ENCODE measurements around the gene SH3BP2.

Gene SH3BP2

DNA sequence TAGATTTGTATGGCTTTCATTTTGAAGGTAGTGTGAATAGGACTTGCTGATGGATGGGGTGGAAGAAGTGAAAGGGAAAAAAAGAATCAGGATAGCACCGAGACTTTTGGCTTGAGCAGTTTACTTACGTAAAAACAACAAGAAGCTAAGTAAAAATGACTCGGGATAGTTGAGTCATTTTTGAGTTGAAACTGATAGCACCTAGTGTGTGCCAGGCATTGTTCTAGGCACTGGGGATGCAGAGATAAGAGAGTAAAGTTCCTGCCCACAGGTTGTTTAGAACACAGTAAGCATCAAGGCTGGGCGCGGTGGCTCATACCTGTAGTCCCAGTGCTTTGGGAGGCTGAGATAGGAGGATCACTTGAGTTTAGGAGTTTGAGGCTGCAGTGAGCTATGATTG lies 85.5 kb downstream of the SH3BP2 start:
- peak; percentile 25 for DNase-seq (ENCODE audit: low read depth)

DNA sequence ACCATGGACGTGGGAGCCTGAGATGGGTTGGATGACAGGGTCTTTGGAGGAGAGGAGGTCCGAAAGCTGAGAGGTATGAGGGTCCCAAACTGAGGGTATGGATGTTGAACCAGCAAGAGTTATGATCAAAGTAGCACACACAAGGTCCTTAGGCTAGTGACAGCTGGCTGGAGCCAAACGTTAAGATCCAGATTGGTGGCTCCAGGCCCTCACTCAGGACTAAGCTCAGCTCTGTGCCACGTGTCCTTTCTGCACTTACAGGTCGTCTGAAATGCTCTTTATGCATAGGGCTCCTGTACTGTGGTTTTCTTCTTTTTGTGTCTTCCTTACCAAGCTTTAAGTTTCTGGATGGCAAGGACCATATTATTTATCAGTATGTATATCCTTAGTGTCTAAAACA lies 86.1 kb downstream of the SH3BP2 start:
- no peak for DNase-seq (ENCODE audit: low read depth)

DNA sequence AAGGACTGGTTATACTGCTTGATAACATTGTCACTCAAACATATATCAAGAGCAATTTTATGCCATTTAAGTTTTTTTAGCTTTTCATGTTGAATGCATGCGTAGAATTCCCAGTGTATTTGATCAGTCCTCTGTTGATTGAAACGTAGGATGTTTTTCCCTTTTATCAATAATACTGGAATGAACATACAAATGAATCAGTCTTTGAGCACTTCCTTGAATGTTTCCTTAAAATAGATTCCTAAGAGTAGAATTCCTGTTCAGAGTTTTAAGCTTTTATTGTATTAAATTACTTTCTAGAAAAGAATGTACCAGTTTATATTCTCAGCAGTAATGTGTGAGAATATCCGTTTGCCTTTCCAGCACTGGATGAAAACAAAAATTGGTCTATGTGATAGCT lies 88.5 kb downstream of the SH3BP2 start:
- DNase-seq (ENCODE audit: low read depth) = no peak

DNA sequence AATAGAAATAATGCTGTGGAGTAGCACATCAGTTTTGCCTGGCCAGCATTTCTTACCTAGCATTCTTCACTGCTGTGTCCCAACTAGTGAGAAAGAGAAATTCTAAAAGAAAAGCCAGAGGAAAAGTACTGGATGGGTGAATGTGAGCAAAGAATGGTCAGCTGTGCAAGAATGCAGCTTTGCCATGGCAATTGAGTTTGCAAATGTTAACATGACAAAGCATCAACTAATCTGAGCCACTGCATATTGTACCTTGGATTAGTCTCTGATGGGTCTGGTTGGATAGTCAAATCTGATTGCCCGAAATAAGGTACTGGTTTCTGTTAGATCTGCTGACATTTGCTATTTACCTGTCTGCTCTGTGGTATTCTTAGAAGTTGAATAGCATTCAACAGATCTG lies 89.5 kb downstream of the SH3BP2 start:
- DNase-seq (ENCODE audit: low read depth) = no peak

DNA sequence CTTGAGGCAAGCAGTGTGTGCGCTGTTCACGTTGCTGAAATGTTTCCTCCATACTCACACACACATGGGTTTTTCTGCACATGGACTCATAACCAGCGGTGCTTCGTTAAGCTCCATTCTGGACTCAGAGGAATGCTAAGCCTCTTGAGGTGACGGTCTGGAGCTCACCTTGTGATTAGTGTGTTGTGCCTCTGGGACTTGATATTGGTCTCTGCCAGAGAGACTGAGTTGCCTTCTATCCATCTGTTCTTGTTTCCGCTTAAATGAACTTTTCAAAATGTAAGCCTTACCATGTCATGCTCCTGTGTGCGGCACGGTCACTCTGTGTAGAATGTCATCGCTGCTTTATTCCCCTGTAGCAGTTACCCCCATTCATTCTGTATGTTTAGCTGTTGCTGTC lies 93.3 kb downstream of the SH3BP2 start:
- no peak for DNase-seq (ENCODE audit: low read depth)

DNA sequence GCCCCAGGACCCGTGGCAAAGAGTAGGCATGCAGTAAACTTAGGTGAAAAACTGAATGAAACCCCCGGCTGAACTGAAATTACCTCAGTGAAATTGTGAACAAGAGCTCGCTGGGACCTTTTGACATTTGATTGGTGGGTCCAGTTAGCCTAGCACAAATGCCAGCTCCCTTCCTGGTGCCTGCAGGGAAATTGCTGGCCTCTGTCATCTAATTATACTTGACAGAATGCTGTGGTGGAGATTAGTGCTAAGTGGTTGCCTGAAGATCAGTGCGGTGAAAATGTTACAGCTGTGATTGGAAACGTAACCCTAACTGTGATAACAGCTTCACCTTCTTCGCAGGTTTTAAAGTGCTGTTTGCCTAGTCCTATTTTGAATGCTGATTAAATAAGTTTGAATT lies 93.7 kb downstream of the SH3BP2 start:
- no peak for DNase-seq (ENCODE audit: low read depth)

DNA sequence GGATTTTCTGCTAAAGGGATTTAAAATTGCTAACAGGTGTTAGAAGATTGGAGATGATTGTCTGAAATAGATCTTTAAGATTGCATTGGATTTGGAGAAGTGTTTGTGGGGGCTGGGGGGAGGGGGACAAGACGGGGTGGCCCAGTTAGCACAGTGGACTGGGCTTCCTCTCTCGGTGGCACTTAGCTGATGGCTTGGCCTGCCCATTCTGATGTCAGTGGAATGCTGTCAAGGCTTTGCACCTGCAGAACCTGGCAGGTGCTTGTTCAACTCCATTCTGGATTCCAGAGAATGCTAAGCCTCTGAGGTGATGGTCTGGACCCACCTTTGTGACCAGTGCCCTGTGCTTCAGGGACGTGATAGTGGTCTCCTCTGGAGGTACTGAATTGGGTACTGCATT lies 94.5 kb downstream of the SH3BP2 start:
- no peak for DNase-seq (ENCODE audit: low read depth)

DNA sequence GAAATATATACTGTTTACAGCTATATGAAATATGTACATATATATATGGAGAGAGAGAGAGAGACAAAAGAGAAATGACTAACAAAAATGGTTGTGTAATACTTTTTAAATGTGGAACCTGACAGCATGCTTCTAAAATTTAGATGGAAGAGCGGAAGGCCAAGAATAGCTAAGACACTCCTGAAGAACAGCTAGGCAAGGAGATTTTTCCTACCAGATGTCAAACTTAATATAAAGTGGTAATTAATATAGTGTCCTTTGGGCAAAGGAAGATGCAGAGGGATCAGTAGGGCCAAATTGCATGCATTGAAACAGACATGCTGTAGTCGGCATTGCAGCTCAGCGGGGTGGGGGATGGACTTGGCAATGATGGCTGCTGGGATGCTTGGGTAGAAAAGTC lies 96.0 kb downstream of the SH3BP2 start:
- DNase-seq (ENCODE audit: low read depth) = no peak

Measured in activated T-cell treated with anti-CD3 and anti-CD28 coated beads for 48 hours (primary cell).